A549 (cell line): ENCODE data around the gene C5AR2. TPM values are rescaled to one million over a fixed set of nuclear protein-coding genes. Genes with fewer than 3 reads are reported as not detected.

ENCODE experiments used
- ATAC-seq, 2 experiments: fragments of 200-7000 bp in 1 of 2; fragments of >200 bp in 1 of 2; cut with Nextera tagmentation in 1 of 2; cut with Tn5 transposase in 1 of 2; 3 replicates each; pipeline versions ENCODE4 v1.8.0 to v1.9.1; 2018 to 2020; ENCODE audit warnings: mild to moderate bottlenecking in 1 of 2, moderate library complexity in 1 of 2
- CTCF ChIA-PET: fragments of 300-600 bp; sonication (Branson Sonifier 250); formaldehyde crosslinking; extraction: SDS; loops from one replicate; lab custom pipeline; 2021; ENCODE audit warnings: antibody characterized with exemption, inconsistent platforms; lab: Yijun Ruan, JAX
- POLR2A ChIA-PET: fragments of 350-600 bp; formaldehyde crosslinking; extraction: SDS; loops from one replicate; lab custom pipeline; 2021; ENCODE audit warnings: antibody characterized with exemption, inconsistent platforms; lab: Yijun Ruan, JAX
- DNase-seq, 2 experiments: peaks; one replicate each; pipeline versions ENCODE4 v3.0.0 to v3.0.0-alpha.2; 2011 to 2016; ENCODE audit warnings: low read depth in 1 of 2, low spot score in 1 of 2
- FAIRE-seq: peaks from 2 replicates; lab custom pipeline; 2011; peaks lifted over from hg19 to GRCh38; lab: Jason Lieb, UNC
- H3K27ac ChIP-seq, 2 experiments: fragments of >200 bp; sonication (Bioruptor Twin); formaldehyde crosslinking; 3 replicates each; pipeline ENCODE4 v1.5.1; 2016 to 2017
- H3K4me1 ChIP-seq: fragments of >200 bp; sonication (Bioruptor Twin); formaldehyde crosslinking; 3 replicates; pipeline ENCODE4 v1.6.1; 2016
- H3K4me2 ChIP-seq: fragments of >200 bp; sonication (Bioruptor Twin); formaldehyde crosslinking; 3 replicates; pipeline ENCODE4 v1.6.1; 2016
- H3K4me3 ChIP-seq: fragments of >200 bp; sonication (Bioruptor Twin); formaldehyde crosslinking; 3 replicates; pipeline ENCODE4 v1.5.1; 2016
- H3K9me3 ChIP-seq: fragments of >200 bp; sonication (Bioruptor Twin); formaldehyde crosslinking; 3 replicates; pipeline ENCODE4 v1.6.1; 2016
- EHMT2 ChIP-seq: fragments of 200-600 bp; sonication (generic); IDR thresholded peaks from 2 replicates; pipeline ENCODE4 v1.6.1; 2016; ENCODE audit warnings: antibody characterized with exemption, low read depth, mild to moderate bottlenecking, moderate library complexity
- EP300 ChIP-seq, 2 experiments: fragments of >200 bp; sonication (Bioruptor Twin); formaldehyde crosslinking; IDR thresholded peaks; 2 replicates in 1 of 2; 3 replicates in 1 of 2; pipeline ENCODE4 v1.6.1; 2016 to 2017
- FOSB ChIP-seq: fragments of 250-450 bp; sonication (Bioruptor Pico); IDR thresholded peaks from 2 replicates; pipeline ENCODE4 v1.5.0; 2020; ENCODE audit warnings: mild to moderate bottlenecking, moderate library complexity
- FOXS1 ChIP-seq: fragments of 250-450 bp; sonication (Bioruptor Pico); IDR thresholded peaks from 2 replicates; pipeline ENCODE4 v1.5.0; 2020; ENCODE audit warnings: mild to moderate bottlenecking, moderate library complexity
- GATA3 ChIP-seq: IDR thresholded peaks from 2 replicates; pipeline ENCODE4 v1.6.1; 2012; ENCODE audit warnings: borderline replicate concordance
- HOXA7 ChIP-seq: fragments of 250-450 bp; sonication (Bioruptor Pico); IDR thresholded peaks from 2 replicates; pipeline ENCODE4 v1.5.0; 2020; ENCODE audit warnings: mild to moderate bottlenecking, moderate library complexity
- JUNB ChIP-seq: fragments of >200 bp; sonication (Bioruptor Twin); formaldehyde crosslinking; IDR thresholded peaks from 2 replicates; pipeline ENCODE4 v1.6.1; 2016
- KDM5A ChIP-seq: fragments of 200-600 bp; sonication (generic); IDR thresholded peaks from 2 replicates; pipeline ENCODE4 v1.6.1; 2016; ENCODE audit warnings: antibody characterized with exemption, mild to moderate bottlenecking
- MAFK ChIP-seq: fragments of 450-650 bp; IDR thresholded peaks from 2 replicates; pipeline ENCODE4 v1.6.1; 2014; ENCODE audit not compliant: partially characterized antibody
- MYC ChIP-seq: IDR thresholded peaks from 2 replicates; pipeline ENCODE4 v1.6.1; 2012; ENCODE audit warnings: mild to moderate bottlenecking, inconsistent platforms, low read length, improper control_type of control experiment, borderline replicate concordance
- POLR2A ChIP-seq: IDR thresholded peaks from 2 replicates; pipeline ENCODE4 v1.6.1; 2012; ENCODE audit warnings: mild to moderate bottlenecking, low read length
- RARB ChIP-seq: fragments of 250-450 bp; sonication (Bioruptor Pico); IDR thresholded peaks from 2 replicates; pipeline ENCODE4 v1.8.0; 2021; ENCODE audit warnings: mild to moderate bottlenecking, moderate library complexity
- RCOR1 ChIP-seq: fragments of 150-350 bp; IDR thresholded peaks from 2 replicates; pipeline ENCODE4 v1.6.1; 2014; ENCODE audit warnings: antibody characterized with exemption, low read length, low read depth
- ZC3H11A ChIP-seq: fragments of 450-650 bp; IDR thresholded peaks from 2 replicates; pipeline ENCODE4 v1.6.1; 2014; ENCODE audit warnings: antibody characterized with exemption, mild to moderate bottlenecking
- ZFP36 ChIP-seq: fragments of 450-650 bp; IDR thresholded peaks from 2 replicates; pipeline ENCODE4 v1.6.1; 2014; ENCODE audit warnings: borderline replicate concordance; ENCODE audit not compliant: partially characterized antibody
- WGBS: methylation state at CpG from one replicate; pipeline ENCODE4 v1.1.6; 2017; ENCODE audit errors: missing lambda C conversion rate; 5-methylcytosine and 5-hydroxymethylcytosine counted together
- polyA plus RNA-seq, 4 experiments: library from polyadenylated mRNA; depleted of rRNA in 3 of 4; stranded (reverse); fragments of >200 nt; fragmentation: RNase III in 1 of 4; extraction: RNeasy Plus Mini Kit Qiagen cat#74134 plus additional on column Dnase treatment in 1 of 4; gene quantifications; 2 replicates in 3 of 4; 3 replicates in 1 of 4; pipeline ENCODE4 v1.2.3, GENCODE V29; 2011 to 2017
- TF ChIP-seq, protein P1 (sequence below): IDR thresholded peaks from 2 replicates; pipeline ENCODE4 v1.6.1; 2012; ENCODE audit warnings: low read depth, borderline replicate concordance
- TF ChIP-seq, protein P2 (sequence below): fragments of >200 bp; sonication (Bioruptor Twin); formaldehyde crosslinking; IDR thresholded peaks from 3 replicates; pipeline ENCODE4 v1.6.1; 2016

Gene C5AR2
- polyA plus RNA-seq, 2 of the 4 experiments (the other 2 are of a cell fraction): 0.25 to 0.28 TPM

GRCh38 chr19:47373246-47374240, 41.6 kb downstream of the C5AR2 start:
- TF ChIP-seq JUNB (no peak), ZFP36 (peak; percentile 91), ZC3H11A (no peak), FOXS1 (no peak)
- no peak overlapping the region for H3K4me2 ChIP-seq
- peaks cover 7% of the 10 kb centered on the region; the same call in 1 of the 3 replicates for H3K4me1 ChIP-seq
- WGBS: 88% methylated on average over 33 of the region's 33 CpGs
- H3K9me3 ChIP-seq: no peaks in the 10 kb centered on the region
- FAIRE-seq: no peak
- no peak overlapping the region for H3K4me3 ChIP-seq
- no peak for DNase-seq
- POLR2A ChIA-PET: interaction anchor here (1.5 kb wide), 1 partner anchor 25 kb away, joined by 3 read pairs; no protein-coding TSS in a partner anchor
- CTCF ChIA-PET: interaction anchor here (0.6 to 11.0 kb wide), 8 partner anchors 10 to 163 kb away, joined by 3 to 138 read pairs (median 4); partner anchors contain the start of gene DHX34
- ATAC-seq: no peak
- no peak overlapping the region for H3K27ac ChIP-seq

GRCh38 chr19:47374876-47375693, 43.1 kb downstream of the C5AR2 start:
- Histone ChIP-seq H3K4me1 (peaks cover 4% of the 10 kb centered on the region; the same call in 1 of the 3 replicates), H3K27ac (no peak overlapping the region), H3K4me2 (no peak overlapping the region), H3K4me3 (no peak overlapping the region), H3K9me3 (no peaks in the 10 kb centered on the region)
- ChIA-PET POLR2A (interaction anchor here (1.5 kb wide), 1 partner anchor 26 kb away, joined by 3 read pairs; no protein-coding TSS in a partner anchor), CTCF (interaction anchor here (0.7 to 11.0 kb wide), 9 partner anchors 7 to 323 kb away, joined by 3 to 138 read pairs (median 5); partner anchors contain the start of gene DHX34)
- DNase-seq (no peak), ATAC-seq (no peak), FAIRE-seq (no peak)
- 95% methylated on average over 29 of the region's 30 CpGs for whole genome bisulfite sequencing
- no peak for TF ChIP-seq RCOR1
- no peak for TF ChIP-seq MAFK
- TF ChIP-seq KDM5A: no peak
- no peak for TF ChIP-seq EP300 (IDR thresholded peaks at IDR 0.05)
- no peak for TF ChIP-seq RARB
- TF ChIP-seq, protein P1, sequence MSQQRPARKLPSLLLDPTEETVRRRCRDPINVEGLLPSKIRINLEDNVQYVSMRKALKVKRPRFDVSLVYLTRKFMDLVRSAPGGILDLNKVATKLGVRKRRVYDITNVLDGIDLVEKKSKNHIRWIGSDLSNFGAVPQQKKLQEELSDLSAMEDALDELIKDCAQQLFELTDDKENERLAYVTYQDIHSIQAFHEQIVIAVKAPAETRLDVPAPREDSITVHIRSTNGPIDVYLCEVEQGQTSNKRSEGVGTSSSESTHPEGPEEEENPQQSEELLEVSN: no peak
- no peak for TF ChIP-seq FOSB (CRISPR knock-in tag)
- no peak for TF ChIP-seq MYC
- no peak for TF ChIP-seq HOXA7 (CRISPR knock-in tag)

DNA sequence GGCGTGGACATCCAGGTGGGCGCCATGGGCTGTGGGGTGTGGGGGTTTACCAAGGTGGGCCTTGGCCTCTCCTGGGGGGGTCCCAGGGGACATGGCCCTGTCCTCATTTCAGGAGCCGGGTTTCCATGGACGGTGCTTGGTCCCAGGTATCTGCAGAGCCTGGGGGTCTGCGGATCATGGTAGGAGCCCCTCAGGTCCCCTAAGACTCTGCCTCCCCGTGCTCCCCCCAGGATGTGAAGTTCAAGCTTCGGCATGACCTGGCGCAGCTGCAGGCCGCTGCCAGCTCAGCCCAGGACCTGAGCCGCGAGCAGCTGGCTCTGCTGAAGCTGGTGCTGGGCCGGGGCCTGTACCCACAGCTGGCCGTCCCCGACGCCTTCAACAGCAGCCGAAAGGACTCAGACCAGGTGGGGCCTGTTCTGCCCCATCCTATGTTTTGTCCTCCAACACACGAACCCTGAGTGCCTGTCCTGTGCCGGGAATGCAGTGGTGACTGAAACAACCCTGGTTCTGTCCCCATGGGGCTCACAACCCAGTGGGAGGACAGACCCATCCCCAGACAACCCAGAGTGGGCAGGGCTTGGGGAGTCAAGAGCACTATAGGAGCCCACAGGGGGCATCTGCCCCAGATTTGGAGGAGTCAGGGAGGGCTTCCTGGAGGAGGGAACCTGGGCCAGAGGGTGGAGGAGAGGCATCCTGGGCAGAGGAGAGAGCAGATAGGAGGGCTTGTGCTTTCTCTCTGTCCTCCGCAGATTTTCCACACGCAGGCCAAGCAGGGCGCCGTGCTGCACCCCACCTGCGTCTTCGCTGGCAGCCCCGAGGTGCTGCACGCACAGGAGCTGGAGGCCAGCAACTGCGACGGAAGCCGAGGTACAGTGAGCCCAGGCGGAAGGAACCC, 44.0 kb downstream of the C5AR2 start:
- Histone ChIP-seq H3K4me3 (no peak overlapping the region), H3K9me3 (no peaks in the 10 kb centered on the region), H3K4me1 (no peaks in the 10 kb centered on the region), H3K27ac (no peak overlapping the region), H3K4me2 (no peak overlapping the region)
- 97% methylated on average over 30 of the region's 30 CpGs for WGBS
- no peak for ATAC-seq
- DNase-seq: no peak
- POLR2A ChIA-PET: no interaction called here
- CTCF ChIA-PET: interaction anchor here (1.1 to 11.0 kb wide), 5 partner anchors 13 to 322 kb away, joined by 3 to 138 read pairs (median 7); no protein-coding TSS in a partner anchor
- no peak for FAIRE-seq
- peak; percentile 94 for TF ChIP-seq ZFP36
- TF ChIP-seq POLR2A: no peak
- TF ChIP-seq GATA3: no peak
- TF ChIP-seq, protein P2, sequence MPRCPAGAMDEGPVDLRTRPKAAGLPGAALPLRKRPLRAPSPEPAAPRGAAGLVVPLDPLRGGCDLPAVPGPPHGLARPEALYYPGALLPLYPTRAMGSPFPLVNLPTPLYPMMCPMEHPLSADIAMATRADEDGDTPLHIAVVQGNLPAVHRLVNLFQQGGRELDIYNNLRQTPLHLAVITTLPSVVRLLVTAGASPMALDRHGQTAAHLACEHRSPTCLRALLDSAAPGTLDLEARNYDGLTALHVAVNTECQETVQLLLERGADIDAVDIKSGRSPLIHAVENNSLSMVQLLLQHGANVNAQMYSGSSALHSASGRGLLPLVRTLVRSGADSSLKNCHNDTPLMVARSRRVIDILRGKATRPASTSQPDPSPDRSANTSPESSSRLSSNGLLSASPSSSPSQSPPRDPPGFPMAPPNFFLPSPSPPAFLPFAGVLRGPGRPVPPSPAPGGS: no peak
- TF ChIP-seq EHMT2: no peak
